Upper lobe of left lung (tissue), 4 donors: ENCODE measurements around the gene SLC12A6.

Experiments
- CTCF ChIP-seq, 6 experiments: fragments of 450-650 bp in 4 of 6; fragments of 200-600 bp in 2 of 6; sonication (generic) in 2 of 6; IDR thresholded peaks; one replicate each; pipeline ENCODE4 v1.5.1; 2016 to 2019; ENCODE audit warnings: antibody characterized with exemption in 6 of 6
- POLR2AphosphoS5 ChIP-seq, 2 donors: sonication (generic); formaldehyde crosslinking; IDR thresholded peaks; one replicate each; pipeline ENCODE4 v1.5.1; 2017; ENCODE audit warnings: antibody characterized with exemption in 2 of 2

- TF ChIP-seq CTCF (IDR thresholded peaks at IDR 0.05) (no peak), POLR2AphosphoS5 (IDR thresholded peaks at IDR 0.05) (no peak)
These were observed 28.9 kb upstream of the SLC12A6 start for GRCh38 chr15:34366271-34367065.
